CD4-positive, CD25-positive, alpha-beta regulatory T cell (primary cell): ENCODE data around the gene LRRC45. TPM values are rescaled to one million over a fixed set of nuclear protein-coding genes. Genes with fewer than 3 reads are reported as not detected.

Source experiments
- ATAC-seq, 2 donors: fragments of 150-1000 bp; cut with Tn5 transposase; one replicate each; pipeline ENCODE4 v1.10.0; 2021; ENCODE audit warnings: low read depth in 2 of 2, moderate number of reproducible peaks in 2 of 2, moderate library complexity in 1 of 2
- DNase-seq, 3 donors: peaks; one replicate each; pipeline versions ENCODE4 v3.0.0 to v3.0.0-alpha.2; 2012 to 2022; ENCODE audit warnings: mixed read lengths in 1 of 3
- H3K27ac ChIP-seq: one replicate; pipeline ENCODE4 v1.7.0; 2013; ENCODE audit warnings: mild to moderate bottlenecking, low read length; ENCODE audit not compliant: insufficient read depth, poor library complexity, severe bottlenecking
- H3K27me3 ChIP-seq: one replicate; pipeline ENCODE4 v1.7.0; 2013; ENCODE audit warnings: low read length; ENCODE audit not compliant: control insufficient read depth, insufficient read depth
- H3K36me3 ChIP-seq: one replicate; pipeline ENCODE4 v1.7.0; 2013; ENCODE audit warnings: mild to moderate bottlenecking, low read length, moderate library complexity; ENCODE audit not compliant: control insufficient read depth, insufficient read depth
- H3K4me1 ChIP-seq: 2 replicates; pipeline ENCODE4 v1.7.0; 2013; ENCODE audit warnings: mild to moderate bottlenecking, low read length; ENCODE audit not compliant: insufficient read depth, control insufficient read depth, poor library complexity, severe bottlenecking
- H3K4me3 ChIP-seq: one replicate; pipeline ENCODE4 v1.7.0; 2013; ENCODE audit warnings: low read depth, mild to moderate bottlenecking, low read length, moderate library complexity
- H3K9me3 ChIP-seq, 2 experiments: 1 replicate in 1 of 2; 2 replicates in 1 of 2; pipeline ENCODE4 v1.7.0; 2013; ENCODE audit warnings: low read length in 2 of 2, mild to moderate bottlenecking in 1 of 2, moderate library complexity in 1 of 2; ENCODE audit not compliant: control insufficient read depth in 2 of 2
- H3K27ac Mint-ChIP-seq, 3 donors: one replicate each; pipeline ENCODE4 v1.8.0; 2020 to 2022; ENCODE audit warnings: mild to moderate bottlenecking in 3 of 3, mixed read lengths in 3 of 3, moderate library complexity in 2 of 3
- H3K27me3 Mint-ChIP-seq: one replicate; pipeline ENCODE4 v1.8.0; 2022; ENCODE audit warnings: mild to moderate bottlenecking, mixed read lengths
- H3K36me3 Mint-ChIP-seq: one replicate; pipeline ENCODE4 v1.8.0; 2020; ENCODE audit warnings: mixed read lengths
- H3K4me1 Mint-ChIP-seq, 4 donors: one replicate each; pipeline ENCODE4 v1.8.0; 2020 to 2022; ENCODE audit warnings: mixed read lengths in 4 of 4, mild to moderate bottlenecking in 1 of 4
- H3K4me3 Mint-ChIP-seq, 4 donors: one replicate each; pipeline ENCODE4 v1.8.0; 2020 to 2022; ENCODE audit warnings: mild to moderate bottlenecking in 4 of 4, mixed read lengths in 4 of 4, moderate library complexity in 3 of 4
- H3K9me3 Mint-ChIP-seq, 7 donors: one replicate each; pipeline ENCODE4 v1.8.0; 2020 to 2022; ENCODE audit warnings: mixed read lengths in 7 of 7, mild to moderate bottlenecking in 3 of 7, moderate library complexity in 2 of 7
- polyA plus RNA-seq, 4 donors: library from polyadenylated mRNA; unstranded; fragments of 300-500 nt; fragmentation: Illumina TruSeq; gene quantifications; one replicate each; pipeline ENCODE4 v1.2.3, GENCODE V29; 2021
- total RNA-seq: library from RNA; stranded (reverse); gene quantifications from one replicate; pipeline ENCODE4 v1.2.3, GENCODE V29; 2022

The LRRC45 gene
- total and polyA plus RNA-seq, 5 donors from 2014 or later = 3.9 to 16.6 (median 6.0) TPM

DNA sequence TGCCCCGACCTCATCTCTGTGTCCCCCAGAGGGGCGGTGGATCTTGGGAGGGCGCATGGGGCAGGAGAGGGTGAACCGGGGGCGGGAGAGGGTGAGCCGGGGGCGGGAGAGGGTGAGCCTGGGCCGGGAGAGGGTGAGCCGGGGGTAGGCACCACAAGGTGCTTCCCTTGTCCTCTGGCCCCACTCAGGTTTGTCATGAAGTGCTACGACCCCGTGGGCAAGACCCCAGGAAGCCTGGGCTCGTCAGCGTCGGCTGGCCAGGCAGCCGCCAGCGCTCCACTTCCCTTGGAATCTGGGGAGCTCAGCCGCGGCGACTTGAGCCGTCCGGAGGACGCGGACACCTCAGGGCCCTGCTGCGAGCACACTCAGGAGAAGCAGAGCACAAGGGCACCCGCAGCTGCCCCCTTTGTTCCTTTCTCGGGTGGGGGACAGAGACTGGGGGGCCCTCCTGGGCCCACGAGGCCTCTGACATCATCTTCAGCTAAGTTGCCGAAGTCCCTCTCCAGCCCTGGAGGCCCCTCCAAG lies 26.8 kb upstream of the LRRC45 start:
- no peaks in the 10 kb centered on the region for H3K27me3 ChIP-seq
- no peaks in the 10 kb centered on the region for H3K4me1 ChIP-seq
- H3K27ac Mint-ChIP-seq = no peak overlapping the region
- H3K9me3 Mint-ChIP-seq = peaks cover 0 to 1% (median 0%) of the 10 kb centered on the region in 7 donors
- no peaks in the 10 kb centered on the region for H3K36me3 ChIP-seq
- no peak overlapping the region for H3K4me3 ChIP-seq
- no peaks in the 10 kb centered on the region for H3K27me3 Mint-ChIP-seq
- H3K4me1 Mint-ChIP-seq = no peaks in the 10 kb centered on the region
- no peaks in the 10 kb centered on the region for H3K9me3 ChIP-seq
- H3K4me3 Mint-ChIP-seq = no peak overlapping the region
- no peak for DNase-seq
- no peak for ATAC-seq
- H3K27ac ChIP-seq = no peak overlapping the region
- H3K36me3 Mint-ChIP-seq = no peaks in the 10 kb centered on the region

DNA sequence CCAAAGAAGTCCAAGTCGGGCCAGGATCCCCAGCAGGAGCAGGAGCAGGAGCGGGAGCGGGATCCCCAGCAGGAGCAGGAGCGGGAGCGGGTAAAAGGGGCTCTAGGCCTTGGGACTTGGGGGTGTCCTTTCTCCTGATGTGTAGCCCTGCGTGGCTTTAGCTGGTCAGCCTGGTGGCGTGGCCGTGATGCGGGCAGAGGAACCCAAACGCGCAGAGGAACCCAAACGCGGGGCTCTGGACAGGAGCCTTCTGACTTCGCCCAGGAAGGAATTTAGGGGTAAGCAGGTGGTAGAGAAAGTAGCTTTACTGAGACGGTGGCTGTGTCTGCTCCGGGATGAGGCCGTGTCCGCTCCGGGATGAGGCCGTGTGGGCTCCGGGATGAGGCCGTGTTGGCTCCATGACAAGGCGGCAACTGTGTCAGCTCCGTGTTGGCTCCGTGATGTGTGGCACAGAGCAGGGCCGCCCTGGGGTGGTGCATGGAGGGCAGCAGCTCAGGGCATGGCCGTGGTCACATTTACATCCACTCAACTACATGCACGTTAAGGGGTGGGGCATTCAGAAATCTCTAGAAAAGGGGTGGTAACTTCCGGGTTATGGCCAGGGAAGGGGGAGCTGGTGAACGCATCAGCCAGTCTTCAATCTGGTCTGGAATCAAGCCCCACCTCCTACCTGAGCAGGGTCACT lies 26.2 kb upstream of the LRRC45 start:
- Histone ChIP-seq H3K36me3 (no peaks in the 10 kb centered on the region), H3K27ac (no peak overlapping the region), H3K27me3 (no peaks in the 10 kb centered on the region), H3K4me1 (no peaks in the 10 kb centered on the region), H3K4me3 (no peak overlapping the region), H3K9me3 (no peaks in the 10 kb centered on the region)
- no peaks in the 10 kb centered on the region for H3K36me3 Mint-ChIP-seq
- peaks cover 0 to 1% (median 0%) of the 10 kb centered on the region in 7 donors for H3K9me3 Mint-ChIP-seq
- H3K4me3 Mint-ChIP-seq = no peak overlapping the region
- no peak for ATAC-seq
- no peak for DNase-seq
- H3K4me1 Mint-ChIP-seq = no peaks in the 10 kb centered on the region
- no peaks in the 10 kb centered on the region for H3K27me3 Mint-ChIP-seq
- no peak overlapping the region for H3K27ac Mint-ChIP-seq

DNA sequence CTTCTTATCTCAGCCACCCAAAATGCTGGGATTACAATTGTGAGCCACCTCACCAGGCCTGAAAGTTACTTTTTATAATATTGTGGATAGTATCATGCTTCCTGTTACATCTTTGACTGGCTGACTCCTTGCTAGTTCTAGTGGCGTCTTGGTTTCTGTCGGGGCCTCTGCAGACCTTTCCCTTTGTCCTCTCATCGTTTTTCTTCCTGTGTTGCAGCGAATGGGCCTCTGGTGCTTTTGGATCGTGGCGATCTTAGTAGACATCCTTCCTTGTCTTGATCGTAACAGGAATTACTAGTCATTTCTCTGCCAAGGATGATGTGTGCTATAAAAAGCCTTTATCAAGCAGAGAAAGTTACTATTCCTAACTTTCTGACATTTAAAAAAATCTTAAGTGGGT lies 24.9 kb upstream of the LRRC45 start:
- Mint-ChIP-seq H3K4me3 (no peak overlapping the region), H3K27me3 (no peaks in the 10 kb centered on the region), H3K27ac (no peak overlapping the region), H3K4me1 (no peaks in the 10 kb centered on the region), H3K9me3 (peaks cover 0 to 1% (median 0%) of the 10 kb centered on the region in 7 donors), H3K36me3 (no peaks in the 10 kb centered on the region)
- Histone ChIP-seq H3K4me3 (no peak overlapping the region), H3K27ac (no peak overlapping the region), H3K9me3 (no peaks in the 10 kb centered on the region), H3K36me3 (no peaks in the 10 kb centered on the region), H3K27me3 (no peaks in the 10 kb centered on the region), H3K4me1 (no peaks in the 10 kb centered on the region)
- no peak for DNase-seq
- ATAC-seq = no peak

DNA sequence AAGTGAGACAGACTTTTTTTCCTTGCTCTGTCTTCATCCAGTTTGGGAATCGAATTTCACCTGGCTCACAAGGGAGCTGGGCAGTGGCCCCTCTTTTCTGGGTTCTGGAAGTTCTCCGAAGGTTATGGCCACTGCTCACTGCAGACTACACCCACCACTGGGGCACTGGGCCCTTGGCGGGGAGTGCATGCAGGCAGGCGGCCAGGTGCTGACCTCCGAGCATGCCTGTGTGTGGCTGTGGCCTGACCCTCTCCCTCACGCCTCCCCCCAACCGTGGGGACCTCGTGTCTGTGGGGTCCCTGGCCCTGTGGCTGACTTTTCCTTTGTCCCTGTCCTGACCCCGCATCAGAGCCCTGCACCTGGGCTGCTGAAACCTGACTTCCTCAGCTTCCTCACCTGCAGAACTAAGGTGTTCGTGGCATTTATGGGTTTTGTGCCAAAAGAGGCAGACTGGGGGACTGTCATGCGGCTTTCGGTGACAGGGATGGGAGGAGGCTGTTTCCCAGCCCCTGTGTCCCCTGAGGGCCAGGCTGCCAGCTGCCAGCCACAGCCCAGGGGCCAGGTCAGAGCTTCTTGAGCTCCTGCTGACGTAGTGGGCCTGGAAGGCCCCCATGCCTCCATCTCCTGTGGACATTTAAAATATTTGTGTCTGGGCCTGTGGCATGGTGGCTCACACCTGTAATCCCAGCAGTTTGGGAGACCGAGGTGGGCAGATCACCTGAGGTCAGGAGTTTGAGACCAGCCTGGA lies 24.2 kb upstream of the LRRC45 start:
- H3K36me3 ChIP-seq = no peaks in the 10 kb centered on the region
- H3K27me3 ChIP-seq = no peaks in the 10 kb centered on the region
- no peak overlapping the region for H3K27ac ChIP-seq
- H3K9me3 ChIP-seq = no peaks in the 10 kb centered on the region
- no peaks in the 10 kb centered on the region for H3K36me3 Mint-ChIP-seq
- H3K4me3 Mint-ChIP-seq = no peak overlapping the region
- H3K27me3 Mint-ChIP-seq = no peaks in the 10 kb centered on the region
- H3K4me3 ChIP-seq = no peak overlapping the region
- no peaks in the 10 kb centered on the region for H3K4me1 Mint-ChIP-seq
- H3K9me3 Mint-ChIP-seq = no peaks in the 10 kb centered on the region
- ATAC-seq (no peak), DNase-seq (no peak)
- no peaks in the 10 kb centered on the region for H3K4me1 ChIP-seq
- no peak overlapping the region for H3K27ac Mint-ChIP-seq

DNA sequence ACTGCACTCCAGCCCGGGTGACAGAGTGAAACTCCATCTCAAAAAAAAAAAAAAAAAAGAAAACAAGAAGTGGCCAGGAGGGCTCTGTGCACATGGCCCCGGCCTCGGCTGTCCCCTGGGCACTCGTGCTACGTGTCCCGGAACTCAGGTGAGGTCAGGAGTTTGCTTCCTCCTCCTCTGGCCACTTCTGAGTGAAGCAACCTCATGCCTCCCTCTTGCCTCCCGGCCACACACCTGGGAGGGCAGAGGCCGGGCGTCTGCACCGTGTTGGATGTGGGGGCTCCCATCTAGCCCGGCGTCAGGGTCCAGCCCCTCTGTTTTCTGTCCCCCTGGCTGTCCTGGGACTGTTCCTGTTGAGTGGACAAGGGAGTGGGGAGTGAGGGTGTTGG lies 23.5 kb upstream of the LRRC45 start:
- Mint-ChIP-seq H3K9me3 (no peaks in the 10 kb centered on the region), H3K4me1 (no peaks in the 10 kb centered on the region), H3K4me3 (no peak overlapping the region), H3K27ac (no peak overlapping the region), H3K36me3 (no peaks in the 10 kb centered on the region), H3K27me3 (no peaks in the 10 kb centered on the region)
- DNase-seq (no peak), ATAC-seq (no peak)
- Histone ChIP-seq H3K36me3 (no peaks in the 10 kb centered on the region), H3K4me3 (no peak overlapping the region), H3K4me1 (no peaks in the 10 kb centered on the region), H3K27me3 (no peaks in the 10 kb centered on the region), H3K27ac (no peak overlapping the region), H3K9me3 (no peaks in the 10 kb centered on the region)

DNA sequence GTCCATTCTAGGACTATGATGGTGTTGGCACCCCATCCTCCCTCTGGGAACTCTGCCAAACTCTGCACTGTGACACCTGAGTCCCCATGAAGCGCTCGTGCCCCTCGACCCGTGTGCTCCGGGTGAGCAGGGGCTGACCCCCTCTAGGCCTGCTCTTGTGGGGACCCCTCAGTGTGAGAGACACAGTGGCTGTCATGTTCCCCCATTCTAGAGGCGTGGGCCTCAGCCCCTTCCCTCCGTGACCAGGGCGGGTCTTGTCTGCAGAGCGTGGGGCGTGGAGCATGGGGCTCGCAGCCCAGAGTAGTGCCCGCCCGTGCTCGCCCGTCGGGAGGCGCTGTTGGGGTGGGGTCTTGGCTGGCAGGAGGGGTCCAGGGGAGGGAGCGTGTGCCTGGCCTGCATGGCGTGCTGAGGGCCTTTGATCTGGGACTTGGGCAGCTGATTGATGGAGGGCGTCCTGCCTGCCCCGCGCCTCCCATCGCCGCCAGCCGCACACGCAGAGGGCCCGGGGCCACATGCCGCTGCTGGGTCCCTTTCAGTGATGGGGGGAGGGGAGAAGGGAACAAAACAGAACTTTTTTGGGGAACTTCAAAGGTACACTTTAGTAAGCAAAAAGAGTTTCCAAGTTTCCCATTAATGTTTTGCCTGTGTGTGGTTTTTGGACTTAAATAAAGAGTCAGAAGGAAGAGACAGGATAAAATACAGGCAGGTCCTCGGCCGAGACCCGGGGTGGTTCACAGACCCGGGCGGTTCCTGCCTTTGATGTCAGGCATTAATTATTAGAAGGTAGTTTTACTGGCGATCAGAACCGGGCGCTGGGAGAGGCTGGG lies 22.9 kb upstream of the LRRC45 start:
- Mint-ChIP-seq H3K36me3 (no peaks in the 10 kb centered on the region), H3K27me3 (no peaks in the 10 kb centered on the region), H3K9me3 (no peaks in the 10 kb centered on the region), H3K4me3 (no peak overlapping the region), H3K4me1 (no peaks in the 10 kb centered on the region), H3K27ac (peak overlapping the region in 1 of 3 donors; percentile 74)
- Histone ChIP-seq H3K27me3 (no peaks in the 10 kb centered on the region), H3K4me3 (no peak overlapping the region), H3K36me3 (no peaks in the 10 kb centered on the region), H3K9me3 (no peaks in the 10 kb centered on the region), H3K4me1 (no peaks in the 10 kb centered on the region), H3K27ac (no peak overlapping the region)
- DNase-seq = no peak
- ATAC-seq = no peak

DNA sequence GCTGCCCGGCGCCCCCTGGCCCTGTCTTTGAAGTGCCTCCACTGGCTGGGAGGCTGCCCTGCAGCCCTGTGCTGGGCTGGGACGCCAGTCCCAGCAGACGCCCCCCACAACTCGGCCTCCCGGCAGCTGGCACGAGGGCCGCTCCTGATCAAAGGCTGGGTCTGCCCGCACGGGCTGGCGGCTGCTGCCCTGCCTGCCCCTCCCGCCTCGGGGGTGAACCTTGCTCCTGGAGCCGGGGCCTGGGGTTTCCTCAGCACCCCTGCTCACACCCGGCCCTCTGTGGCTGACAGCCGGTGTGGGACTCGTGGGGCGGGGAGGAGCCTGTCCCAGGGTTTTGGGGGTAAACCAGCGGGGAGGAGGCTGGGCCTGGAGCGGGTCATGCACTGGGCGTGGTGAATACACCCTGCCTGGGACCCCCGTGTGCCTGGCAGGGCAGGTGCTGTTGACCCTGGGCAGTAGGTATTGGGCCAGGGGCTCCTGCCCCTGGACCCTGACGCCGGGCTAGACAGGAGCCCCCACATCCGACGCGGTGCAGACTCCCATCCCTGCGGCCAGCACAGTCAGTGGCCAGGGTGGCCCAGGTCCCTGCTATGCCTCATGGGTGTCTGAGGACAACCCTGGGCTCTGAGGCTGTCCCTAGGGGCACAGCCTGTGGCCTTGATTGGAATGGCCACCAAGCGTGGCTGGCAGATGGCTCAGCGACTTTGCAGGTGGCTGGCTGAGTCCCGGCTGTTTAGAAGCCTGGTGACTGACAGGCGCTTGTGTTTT lies 22.1 kb upstream of the LRRC45 start:
- no peak overlapping the region for H3K27ac Mint-ChIP-seq
- no peaks in the 10 kb centered on the region for H3K4me1 Mint-ChIP-seq
- Histone ChIP-seq H3K36me3 (no peaks in the 10 kb centered on the region), H3K4me1 (no peaks in the 10 kb centered on the region), H3K4me3 (no peak overlapping the region), H3K27me3 (no peaks in the 10 kb centered on the region), H3K9me3 (no peaks in the 10 kb centered on the region), H3K27ac (no peak overlapping the region)
- H3K36me3 Mint-ChIP-seq = no peaks in the 10 kb centered on the region
- no peak overlapping the region for H3K4me3 Mint-ChIP-seq
- no peaks in the 10 kb centered on the region for H3K9me3 Mint-ChIP-seq
- ATAC-seq = no peak
- no peak for DNase-seq
- no peaks in the 10 kb centered on the region for H3K27me3 Mint-ChIP-seq
